ENCODE results near the gene FIGNL1. TPM values are rescaled to one million over a fixed set of nuclear protein-coding genes. Genes with fewer than 3 reads are reported as not detected.

FIGNL1 gene
- total and polyA plus RNA-seq, 11 donors: 1.9 to 5.8 (median 3.8) TPM

DNA sequence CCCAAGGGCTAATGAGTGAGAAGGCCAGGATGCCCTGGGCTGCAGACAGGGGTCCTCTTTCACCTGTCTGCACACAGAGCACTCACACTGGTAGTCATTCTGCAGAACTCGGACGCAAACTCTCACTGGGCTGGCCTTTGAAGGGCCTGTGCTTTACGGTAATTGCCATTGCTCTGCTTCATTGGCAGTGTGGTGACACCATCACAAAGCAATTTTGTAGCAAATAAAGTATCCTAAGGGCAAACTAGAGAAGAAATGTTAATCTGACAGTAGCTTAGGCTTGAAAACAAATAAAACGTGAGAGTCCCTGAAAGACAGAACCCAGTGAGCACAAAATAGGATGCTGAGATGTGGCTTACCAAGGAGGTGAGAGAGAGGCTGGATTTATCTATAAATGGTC lies 30.6 kb upstream of the FIGNL1 start:
- WGBS, 4 donors: 40 to 83% (median 57%) methylated on average over 3 to 4 of the region's 4 CpGs
- Histone ChIP-seq H3K36me3 (no peaks in the 10 kb centered on the region), H3K27me3 (no peaks in the 10 kb centered on the region), H3K4me3 (no peak overlapping the region), H3K9me3 (no peaks in the 10 kb centered on the region), H3K27ac (no peak overlapping the region), H3K4me1 (no peaks in the 10 kb centered on the region)
- no peak for DNase-seq
- no peak for ATAC-seq
- TF ChIP-seq, protein P1, sequence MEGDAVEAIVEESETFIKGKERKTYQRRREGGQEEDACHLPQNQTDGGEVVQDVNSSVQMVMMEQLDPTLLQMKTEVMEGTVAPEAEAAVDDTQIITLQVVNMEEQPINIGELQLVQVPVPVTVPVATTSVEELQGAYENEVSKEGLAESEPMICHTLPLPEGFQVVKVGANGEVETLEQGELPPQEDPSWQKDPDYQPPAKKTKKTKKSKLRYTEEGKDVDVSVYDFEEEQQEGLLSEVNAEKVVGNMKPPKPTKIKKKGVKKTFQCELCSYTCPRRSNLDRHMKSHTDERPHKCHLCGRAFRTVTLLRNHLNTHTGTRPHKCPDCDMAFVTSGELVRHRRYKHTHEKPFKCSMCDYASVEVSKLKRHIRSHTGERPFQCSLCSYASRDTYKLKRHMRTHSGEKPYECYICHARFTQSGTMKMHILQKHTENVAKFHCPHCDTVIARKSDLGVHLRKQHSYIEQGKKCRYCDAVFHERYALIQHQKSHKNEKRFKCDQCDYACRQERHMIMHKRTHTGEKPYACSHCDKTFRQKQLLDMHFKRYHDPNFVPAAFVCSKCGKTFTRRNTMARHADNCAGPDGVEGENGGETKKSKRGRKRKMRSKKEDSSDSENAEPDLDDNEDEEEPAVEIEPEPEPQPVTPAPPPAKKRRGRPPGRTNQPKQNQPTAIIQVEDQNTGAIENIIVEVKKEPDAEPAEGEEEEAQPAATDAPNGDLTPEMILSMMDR (IDR thresholded peaks at IDR 0.05): no peak
- no peak for TF ChIP-seq POLR2A (IDR thresholded peaks at IDR 0.05)
- intact Hi-C loops (cut with DNase I): loop anchor here in 1 of 10 donors (5.0 kb wide), 1 partner anchor 127 kb away; no protein-coding TSS in a partner anchor

DNA sequence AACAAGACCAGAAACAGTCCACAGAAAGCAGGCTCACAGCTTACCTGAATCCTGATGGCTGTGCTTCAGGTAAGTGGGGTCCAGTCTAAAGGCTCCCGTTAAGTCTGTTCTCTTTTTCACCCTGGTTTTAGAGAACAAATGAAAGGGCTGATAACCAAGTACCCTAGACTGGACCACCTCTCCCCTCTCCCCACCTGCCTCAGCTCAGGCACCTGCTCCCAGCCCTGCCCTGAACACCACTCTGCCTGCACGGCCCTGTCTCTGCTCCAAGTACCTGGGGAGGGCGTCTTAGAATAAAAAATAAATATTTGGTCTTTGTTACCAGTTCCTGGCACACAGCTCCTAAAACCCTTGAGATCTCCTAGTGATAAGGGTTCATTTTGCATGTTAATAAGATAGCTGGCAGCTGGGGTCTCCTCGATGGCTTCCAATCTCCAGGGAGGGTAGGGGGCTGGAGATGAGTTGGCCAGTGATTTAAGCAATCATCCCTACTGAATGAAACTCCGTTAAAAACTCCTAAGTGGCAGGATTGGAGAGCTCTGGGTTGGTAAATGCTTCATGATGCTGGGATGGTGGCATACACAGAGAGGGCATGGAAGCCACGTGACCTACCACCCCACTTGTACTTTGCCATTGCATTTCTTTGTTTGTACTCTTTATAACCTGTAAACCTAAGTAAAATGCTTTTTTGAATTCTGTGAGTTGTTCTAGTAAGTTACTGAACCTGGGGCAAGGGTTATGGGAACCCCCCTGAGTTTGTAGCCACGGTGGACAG lies 29.8 kb upstream of the FIGNL1 start:
- Histone ChIP-seq H3K9me3 (no peaks in the 10 kb centered on the region), H3K4me1 (no peaks in the 10 kb centered on the region), H3K4me3 (no peak overlapping the region), H3K27me3 (no peaks in the 10 kb centered on the region), H3K27ac (no peak overlapping the region), H3K36me3 (no peaks in the 10 kb centered on the region)
- no peak for DNase-seq
- TF ChIP-seq, protein P1 (IDR thresholded peaks at IDR 0.05): no peak
- TF ChIP-seq POLR2A (IDR thresholded peaks at IDR 0.05): no peak
- intact Hi-C loops (cut with DNase I): loop anchor here in 4 of 10 donors (5.0 to 10.0 kb wide), 2 partner anchors 115 to 127 kb away; no protein-coding TSS in a partner anchor
- no peak for ATAC-seq
- WGBS, 4 donors: 79 to 89% (median 85%) methylated on average over 7 of the region's 7 CpGs

DNA sequence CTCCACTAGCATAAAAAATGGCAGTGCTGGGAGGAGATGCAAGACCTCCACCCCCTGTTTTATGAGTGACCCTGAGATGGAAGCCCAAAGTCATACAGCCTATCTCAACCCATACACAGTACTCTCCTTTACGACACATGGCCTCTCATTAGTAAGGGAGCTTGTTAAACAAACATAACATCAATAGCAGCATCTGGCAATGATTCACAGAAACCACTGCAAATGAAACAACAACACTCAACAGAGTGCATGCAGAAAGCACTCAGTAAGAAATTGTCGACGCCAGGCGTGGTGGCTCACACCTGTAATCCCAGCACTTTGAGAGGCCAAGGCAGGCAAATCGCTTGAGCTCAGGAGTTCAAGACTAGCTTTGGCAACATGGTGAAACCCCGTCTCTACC lies 27.5 kb upstream of the FIGNL1 start:
- H3K4me1 ChIP-seq: no peaks in the 10 kb centered on the region
- 77 to 89% (median 84%) methylated on average over 6 of the region's 6 CpGs for WGBS, 4 donors
- DNase-seq (no peak), ATAC-seq (no peak)
- H3K9me3 ChIP-seq: no peaks in the 10 kb centered on the region
- H3K36me3 ChIP-seq: no peaks in the 10 kb centered on the region
- TF ChIP-seq POLR2A (IDR thresholded peaks at IDR 0.05): no peak
- TF ChIP-seq, protein P1 (IDR thresholded peaks at IDR 0.05): no peak
- H3K4me3 ChIP-seq: no peak overlapping the region
- H3K27ac ChIP-seq: no peak overlapping the region
- no peaks in the 10 kb centered on the region for H3K27me3 ChIP-seq
- intact Hi-C loops (cut with DNase I): loop anchor here in 3 of 10 donors (10.0 kb wide), 1 partner anchor 117 kb away; no protein-coding TSS in a partner anchor

DNA sequence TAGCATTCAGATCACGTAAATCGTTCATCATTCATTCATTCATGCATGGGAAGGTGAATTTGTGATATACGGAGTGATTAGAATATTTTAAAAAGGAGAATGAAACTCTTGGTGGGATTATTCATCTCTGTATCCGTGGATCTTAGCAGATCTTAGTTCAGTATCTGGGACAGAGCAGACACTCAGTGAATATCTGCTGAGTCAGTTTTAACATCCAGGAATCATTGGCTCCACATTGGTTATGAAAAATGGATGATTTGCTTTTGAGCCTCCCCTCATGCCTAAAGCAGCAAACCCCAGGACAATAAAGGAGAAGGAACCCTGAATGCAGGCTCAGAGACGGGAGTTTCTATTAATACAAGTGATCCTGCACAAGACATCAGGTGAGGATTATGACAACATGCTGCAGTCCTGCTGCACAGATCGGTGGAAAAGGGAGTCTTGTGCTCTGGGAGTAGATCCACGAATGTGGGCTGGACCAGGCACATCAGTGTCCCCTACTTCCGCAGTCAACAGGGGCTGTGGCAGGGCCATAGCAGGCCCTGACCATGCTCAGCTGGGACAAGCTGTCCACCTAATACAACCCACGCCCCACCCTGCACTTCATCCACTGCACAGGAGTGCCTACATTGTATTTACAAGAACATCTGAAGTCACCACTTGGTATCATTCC lies 26.9 kb upstream of the FIGNL1 start:
- TF ChIP-seq, protein P1 (IDR thresholded peaks at IDR 0.05): no peak
- TF ChIP-seq POLR2A (IDR thresholded peaks at IDR 0.05): no peak
- H3K9me3 ChIP-seq: no peaks in the 10 kb centered on the region
- ATAC-seq: no peak
- intact Hi-C loops (cut with DNase I): loop anchor here in 3 of 10 donors (10.0 kb wide), 1 partner anchor 118 kb away; no protein-coding TSS in a partner anchor
- H3K36me3 ChIP-seq: no peaks in the 10 kb centered on the region
- DNase-seq: no peak
- 89 to 94% (median 91%) methylated on average over 9 of the region's 9 CpGs for WGBS, 4 donors
- H3K27ac ChIP-seq: no peak overlapping the region
- no peak overlapping the region for H3K4me3 ChIP-seq
- no peaks in the 10 kb centered on the region for H3K27me3 ChIP-seq
- no peaks in the 10 kb centered on the region for H3K4me1 ChIP-seq
